Stimulated activated CD8-positive, alpha-beta memory T cell treated with anti-CD3 and anti-CD28 coated beads, Interleukin-15, amount 100 ng/mL, for 1 hour (primary cell): ENCODE results near the gene CSKMT.
"Not testable (repeated sequence)": the region's sequence is repeated elsewhere in the genome, so short reads cannot be mapped to it uniquely, and the experiment has no call there.

Experiments
- DNase-seq: peaks from one replicate; pipeline ENCODE4 v3.0.0-alpha.2; 2020; ENCODE audit warnings: low read depth

The CSKMT gene, protein sequence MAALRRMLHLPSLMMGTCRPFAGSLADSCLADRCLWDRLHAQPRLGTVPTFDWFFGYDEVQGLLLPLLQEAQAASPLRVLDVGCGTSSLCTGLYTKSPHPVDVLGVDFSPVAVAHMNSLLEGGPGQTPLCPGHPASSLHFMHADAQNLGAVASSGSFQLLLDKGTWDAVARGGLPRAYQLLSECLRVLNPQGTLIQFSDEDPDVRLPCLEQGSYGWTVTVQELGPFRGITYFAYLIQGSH

DNA sequence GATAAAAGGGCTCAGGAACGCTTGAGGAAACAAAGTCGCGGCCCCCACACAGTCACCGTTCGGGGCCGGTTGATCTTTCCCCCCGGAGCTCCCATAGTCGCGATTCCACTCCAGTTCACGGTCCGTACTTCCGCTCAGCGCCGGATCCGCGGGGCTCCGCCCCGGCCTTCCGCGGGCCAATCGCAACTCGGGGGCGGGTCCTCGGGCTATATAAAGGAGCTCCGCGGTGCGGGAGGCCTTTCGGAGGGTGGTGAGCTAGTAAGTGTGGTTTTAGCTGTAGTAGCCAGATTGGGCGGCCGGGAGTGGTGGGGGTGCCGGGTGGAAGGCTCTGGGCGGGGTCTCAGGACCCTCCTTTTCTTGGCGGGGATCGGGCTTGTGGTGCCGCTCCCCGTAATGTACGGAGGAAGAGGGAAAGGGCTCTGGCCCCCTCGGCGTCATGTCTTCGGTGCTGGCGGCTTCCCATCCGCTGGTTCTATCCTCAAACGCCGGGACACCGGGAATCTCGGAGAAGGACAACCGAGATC, at the start of gene CSKMT, which contains the start of gene C11orf98:
Gene CSKMT (plus strand): TSS at position 238 of the 524 bp plus-strand sequence. CDS start 568 bp downstream, outside the sequence.
Gene C11orf98 (minus strand): TSS at position 136 of the 524 bp plus-strand sequence. CDS start 41 bp downstream, at position 95.
- peak; percentile 95 for DNase-seq

DNA sequence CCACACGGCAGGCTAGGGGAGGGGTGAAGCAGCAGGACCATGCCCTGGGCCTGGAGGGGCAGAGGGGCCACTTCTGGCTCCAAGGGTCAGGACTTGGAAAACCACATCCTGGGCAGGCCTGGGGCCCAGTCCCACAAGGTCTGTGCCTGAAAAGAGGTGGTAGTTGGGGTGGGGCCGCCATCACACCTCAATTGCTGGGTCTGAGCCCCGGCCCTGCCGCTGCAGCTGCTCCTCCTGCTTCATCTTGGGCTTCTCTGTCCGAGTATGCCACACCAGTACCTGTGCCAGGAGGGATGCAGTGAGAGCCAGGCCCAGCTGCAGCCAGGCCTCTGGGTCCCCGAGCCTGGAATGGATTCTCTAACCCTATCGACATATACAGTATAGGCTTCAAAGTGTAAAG, 49.6 kb upstream of the CSKMT start:
- DNase-seq: no peak

DNA sequence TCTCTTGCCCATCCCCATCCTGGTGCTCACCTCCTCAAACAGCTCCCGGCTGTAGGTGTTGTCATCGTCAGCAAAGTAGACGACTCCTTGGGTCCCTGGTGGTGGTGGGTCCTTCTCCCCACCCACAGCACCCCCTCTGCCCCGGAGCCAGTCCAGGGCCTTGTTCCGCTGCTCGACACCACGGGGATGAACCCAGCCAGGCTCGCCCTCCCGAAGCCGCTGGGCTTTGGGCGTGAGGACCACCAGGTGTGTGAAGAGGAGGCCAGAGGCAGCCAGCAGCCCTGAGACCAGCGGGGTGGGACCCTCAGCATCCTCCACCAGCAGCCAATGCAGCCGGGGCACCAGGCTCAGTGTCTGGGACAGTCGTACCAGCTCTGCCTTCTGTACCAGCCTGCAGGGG, 48.2 kb upstream of the CSKMT start:
- not testable (repeated sequence) for DNase-seq

DNA sequence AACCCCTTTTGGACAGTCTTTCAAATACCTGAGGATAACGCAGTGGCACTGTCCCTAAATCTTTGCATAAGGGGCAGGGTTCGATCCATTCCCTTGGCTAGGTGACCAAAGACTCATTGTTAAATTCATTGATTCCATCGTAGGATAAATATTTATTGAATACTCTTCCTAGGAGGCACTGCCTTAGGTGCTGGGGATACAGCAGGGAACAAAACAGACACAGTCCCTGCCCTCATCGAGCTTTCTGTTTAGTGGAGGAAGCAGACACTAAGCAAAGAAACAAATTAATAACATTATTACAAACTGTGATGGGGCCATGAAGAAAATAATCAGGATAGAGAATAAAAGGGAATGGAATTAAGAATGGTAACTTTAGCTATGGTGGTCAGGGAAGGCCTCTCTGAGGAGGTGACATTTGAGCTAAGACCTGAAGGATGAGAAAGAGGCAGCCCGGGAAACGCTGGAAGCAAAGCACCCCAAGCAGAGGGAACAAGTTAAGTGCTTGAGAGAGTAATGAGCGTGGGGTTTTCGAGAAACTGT, 44.0 kb upstream of the CSKMT start:
- DNase-seq: no peak

DNA sequence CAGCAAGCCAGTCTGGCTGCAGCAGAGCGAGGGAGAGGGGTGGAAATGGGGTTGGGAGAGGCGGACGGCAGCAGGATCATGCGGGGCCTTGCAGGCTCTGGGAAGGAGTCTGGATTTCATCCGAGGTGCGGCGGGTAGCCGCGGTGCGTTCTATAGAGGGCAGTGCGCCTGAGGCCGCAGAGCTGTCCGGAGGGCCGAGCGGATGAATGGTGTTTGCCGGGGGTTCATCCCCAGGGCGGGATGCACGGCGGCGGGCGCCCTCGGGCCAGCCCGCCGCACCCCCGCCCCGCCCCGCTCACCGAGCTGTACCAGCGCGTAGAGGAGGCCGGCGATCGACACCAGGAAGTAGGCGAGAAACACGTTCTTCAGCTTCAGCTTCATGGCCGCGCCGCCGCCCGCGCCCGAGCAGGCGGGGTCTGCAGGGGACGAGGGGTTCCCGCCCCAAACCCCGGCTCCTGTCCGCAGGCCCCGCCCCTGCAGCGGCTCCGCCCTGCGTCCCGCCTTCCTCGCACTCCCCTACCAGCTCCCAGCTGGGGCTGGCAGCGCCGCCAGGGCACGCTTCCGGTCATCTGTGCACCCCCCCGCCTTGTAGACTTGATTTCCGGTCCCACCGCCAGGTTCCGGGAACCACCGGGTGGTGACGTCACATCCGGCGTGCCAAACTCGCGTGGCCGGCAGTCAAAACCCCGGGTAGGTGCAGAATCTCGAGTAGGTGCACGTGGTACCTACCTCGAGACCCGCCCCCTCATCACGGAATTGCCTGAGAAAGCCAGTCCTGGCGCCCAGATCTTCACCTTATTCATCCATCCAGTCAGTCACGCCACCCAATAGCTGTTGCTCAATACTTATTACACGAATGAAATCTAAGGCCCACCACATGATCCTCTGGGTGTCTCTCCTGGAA, 43.3 kb upstream of the CSKMT start, which contains the start of gene B3GAT3:
Gene B3GAT3 (minus strand): TSS at position 420 of the 904 bp plus-strand sequence. CDS start 39 bp downstream, at position 381.
- peak; percentile 91 for DNase-seq

DNA sequence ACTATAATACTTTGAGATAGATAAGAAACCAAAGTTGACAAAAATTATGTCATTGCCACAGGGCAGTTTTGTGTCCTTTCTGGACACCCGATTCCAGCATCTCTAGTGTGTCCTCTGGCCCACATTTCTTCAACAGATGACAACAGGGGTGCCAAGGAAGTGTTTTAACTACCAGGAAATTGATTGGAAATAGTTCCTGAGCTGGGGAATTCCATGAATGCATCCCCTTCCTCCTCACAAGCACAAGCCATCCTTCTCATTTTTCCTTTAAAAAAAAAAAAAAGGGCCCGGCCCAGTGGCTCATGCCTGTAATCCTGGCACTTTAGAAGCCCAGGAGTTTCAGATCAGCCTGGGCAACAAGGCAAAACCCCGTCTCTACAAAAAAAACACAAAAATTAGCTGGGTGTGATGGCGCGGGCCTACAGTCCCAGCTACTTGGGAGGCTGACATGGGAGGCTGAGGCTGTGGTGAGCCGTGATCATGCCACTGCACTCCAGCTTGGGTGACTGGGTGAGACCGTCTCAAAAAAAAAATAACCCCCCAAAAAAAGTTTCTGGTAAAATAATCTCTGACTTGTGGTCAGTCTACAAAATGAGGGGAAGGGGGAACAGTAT, 42.5 kb upstream of the CSKMT start:
- DNase-seq: no peak

DNA sequence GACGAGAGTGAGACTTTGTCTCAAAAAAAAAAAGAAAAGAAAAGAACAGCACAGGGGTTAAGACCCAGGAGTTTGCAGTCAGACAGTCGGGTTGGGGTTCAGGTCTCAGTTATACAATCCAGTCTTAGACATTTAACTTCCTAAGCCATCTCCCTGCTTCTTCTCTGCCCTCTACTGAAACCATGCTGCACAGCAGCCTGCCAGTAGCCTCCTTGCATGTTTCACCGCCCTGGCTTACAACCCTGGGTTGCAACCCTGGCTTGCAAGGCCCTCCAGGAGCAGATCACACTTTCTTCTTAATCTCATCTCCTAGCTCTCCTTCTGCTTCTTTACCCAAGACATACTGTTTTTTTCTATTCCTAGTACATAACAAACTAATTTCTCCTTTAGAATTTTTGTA, 37.4 kb upstream of the CSKMT start:
- no peak for DNase-seq

DNA sequence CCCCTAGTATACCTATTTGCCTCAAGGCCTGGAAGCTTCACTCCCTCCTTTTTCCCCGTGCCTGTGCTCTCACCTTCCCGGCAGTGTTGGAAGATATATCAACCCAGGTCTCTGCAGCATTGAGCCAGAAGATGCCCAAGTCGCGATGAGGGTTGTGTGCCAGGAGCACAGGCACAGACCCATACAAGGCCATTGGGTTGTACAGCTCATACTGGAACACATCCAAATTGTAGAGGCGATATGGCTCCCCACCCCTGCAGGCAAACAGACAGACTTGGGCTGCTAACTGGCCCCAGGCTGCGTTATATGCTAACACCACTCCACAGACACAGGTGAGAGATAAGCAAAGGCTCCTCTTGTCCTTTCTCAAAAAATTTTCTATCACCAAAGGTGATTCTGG, 32.6 kb upstream of the CSKMT start:
- no peak for DNase-seq

DNA sequence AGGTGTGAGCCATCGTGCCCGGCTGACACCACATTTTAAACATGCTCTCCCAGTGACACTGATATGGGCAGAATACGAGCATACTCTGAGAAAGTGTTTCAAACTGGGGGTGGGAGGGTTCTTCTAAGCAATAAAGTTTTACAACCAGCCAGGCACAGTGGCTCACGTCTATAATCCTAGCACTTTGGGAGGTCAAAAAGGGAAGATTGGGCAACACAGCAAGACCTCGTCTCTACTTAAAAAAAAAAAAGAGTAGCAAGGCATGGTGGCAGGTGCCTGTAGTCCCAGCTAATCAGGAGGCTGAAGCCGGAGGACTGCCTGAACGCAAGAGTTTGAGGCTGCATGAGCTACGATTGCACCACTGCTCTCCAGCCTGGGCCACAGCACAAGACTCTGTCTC, 20.9 kb upstream of the CSKMT start:
- DNase-seq: no peak

DNA sequence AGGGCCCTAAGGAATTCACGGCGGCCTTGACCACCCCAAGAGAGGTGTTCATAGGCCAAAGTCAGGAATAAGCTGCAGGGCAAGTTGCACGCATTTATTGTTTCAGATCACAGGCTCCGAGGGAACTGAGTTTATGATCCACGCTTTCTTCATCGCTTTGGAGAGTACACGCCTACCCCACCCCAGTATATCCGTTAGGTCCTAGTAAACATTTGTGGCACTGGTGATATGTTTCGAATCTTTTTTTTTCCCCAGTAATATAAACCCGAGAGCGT, 19.5 kb upstream of the CSKMT start:
- no peak for DNase-seq

DNA sequence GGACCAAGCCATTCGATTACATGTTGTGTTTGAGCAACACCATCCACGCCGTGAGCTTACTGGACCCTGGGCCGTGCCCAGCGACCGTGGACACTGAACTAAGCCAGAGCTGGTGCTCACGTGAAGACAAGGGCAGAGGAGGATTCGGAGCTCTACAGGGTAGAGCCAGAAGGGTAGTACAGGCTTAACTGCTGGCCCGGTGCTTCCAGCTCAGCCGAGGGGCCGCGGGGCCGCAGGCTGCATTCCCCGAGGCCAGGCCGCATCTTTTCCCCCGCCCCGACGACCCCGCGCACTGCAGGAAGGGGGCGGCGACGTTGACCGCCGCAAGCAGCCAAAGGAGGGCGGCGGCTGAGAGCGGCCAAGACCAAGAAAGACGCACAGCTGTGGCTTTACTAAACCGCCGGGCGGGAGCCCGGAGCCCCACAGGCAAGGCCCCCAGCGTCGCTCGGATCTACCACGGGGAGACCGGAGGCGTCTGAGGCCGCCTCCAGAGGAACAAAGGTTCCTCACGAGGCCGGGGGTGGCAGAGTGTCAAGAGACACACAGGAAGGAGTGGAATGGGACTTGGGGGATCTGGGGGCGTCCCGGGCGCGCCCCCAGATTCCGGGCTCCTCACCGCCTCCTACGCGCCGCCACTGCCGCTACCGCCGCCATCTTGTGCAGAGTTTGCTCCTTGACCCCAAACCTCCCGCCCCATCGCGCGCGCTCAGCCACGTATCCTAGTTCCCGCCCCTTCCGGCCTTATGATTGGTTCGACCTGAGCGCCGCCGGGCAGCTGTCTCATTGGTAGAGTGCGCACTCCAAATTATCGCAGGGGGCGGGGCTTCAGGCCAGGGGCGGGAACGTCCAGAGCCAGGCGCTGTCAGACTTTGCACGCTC, 18.9 kb upstream of the CSKMT start, which contains the start of gene GANAB:
Gene GANAB (minus strand): TSS at position 668 of the 879 bp plus-strand sequence. CDS start 14 bp downstream, at position 654.
- peak; percentile 98 for DNase-seq

DNA sequence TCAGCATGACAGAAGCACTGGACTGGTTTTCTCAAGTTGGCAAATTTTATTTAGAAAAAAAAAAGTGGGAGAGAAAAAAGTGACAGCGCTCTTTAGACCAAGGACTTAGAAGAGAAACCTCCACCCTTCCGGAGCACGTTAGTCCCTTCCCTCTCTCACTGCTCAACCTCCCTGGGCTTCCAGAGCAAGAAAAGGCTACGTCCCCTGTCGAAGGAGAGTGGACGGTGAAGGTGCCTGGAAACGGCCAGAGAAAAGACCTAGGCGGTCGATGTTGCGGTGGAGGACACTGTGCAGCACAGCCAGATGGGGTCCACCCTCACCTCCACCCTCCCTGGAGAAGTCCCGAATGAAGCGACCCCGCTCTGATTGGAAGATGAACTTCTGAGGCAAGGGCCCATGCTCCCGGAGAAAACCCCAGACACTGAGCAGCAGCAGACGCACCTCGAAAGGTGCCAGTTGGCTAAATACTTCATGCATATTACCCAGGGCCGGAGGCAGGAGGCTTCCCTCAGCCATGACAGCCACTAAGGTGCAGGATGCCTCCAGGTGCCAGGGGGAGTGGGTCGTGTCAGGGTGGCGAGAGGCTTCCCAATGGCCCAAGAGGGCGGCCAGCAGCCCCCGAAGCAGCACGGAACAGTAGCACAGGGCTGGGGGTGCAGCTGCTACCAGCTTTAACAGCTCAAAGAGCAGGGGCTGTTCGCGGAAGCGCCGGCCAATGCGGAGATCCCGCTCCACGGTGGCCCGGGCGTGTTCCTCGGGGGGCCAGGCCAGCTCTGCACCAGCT, 18.1 kb upstream of the CSKMT start:
- no peak for DNase-seq

DNA sequence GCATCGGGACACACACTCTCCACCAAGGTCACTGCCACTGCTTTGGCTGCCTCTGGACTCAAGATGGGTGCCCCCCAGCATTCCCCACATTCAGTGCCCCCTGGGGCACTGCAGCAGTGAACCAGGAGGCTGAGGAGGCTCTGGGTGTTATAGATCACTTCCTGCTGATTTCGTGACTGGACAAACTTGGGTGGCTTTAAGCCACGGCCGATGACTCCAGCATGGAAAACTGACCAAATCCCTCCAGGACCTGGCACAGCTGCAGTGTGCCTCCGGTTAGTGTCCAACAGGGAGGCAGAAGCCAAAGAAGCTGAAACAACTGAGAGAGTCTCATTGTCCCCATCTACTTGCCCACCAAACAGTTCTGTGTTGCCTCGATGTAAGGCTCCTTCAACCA, 17.5 kb upstream of the CSKMT start:
- no peak for DNase-seq

DNA sequence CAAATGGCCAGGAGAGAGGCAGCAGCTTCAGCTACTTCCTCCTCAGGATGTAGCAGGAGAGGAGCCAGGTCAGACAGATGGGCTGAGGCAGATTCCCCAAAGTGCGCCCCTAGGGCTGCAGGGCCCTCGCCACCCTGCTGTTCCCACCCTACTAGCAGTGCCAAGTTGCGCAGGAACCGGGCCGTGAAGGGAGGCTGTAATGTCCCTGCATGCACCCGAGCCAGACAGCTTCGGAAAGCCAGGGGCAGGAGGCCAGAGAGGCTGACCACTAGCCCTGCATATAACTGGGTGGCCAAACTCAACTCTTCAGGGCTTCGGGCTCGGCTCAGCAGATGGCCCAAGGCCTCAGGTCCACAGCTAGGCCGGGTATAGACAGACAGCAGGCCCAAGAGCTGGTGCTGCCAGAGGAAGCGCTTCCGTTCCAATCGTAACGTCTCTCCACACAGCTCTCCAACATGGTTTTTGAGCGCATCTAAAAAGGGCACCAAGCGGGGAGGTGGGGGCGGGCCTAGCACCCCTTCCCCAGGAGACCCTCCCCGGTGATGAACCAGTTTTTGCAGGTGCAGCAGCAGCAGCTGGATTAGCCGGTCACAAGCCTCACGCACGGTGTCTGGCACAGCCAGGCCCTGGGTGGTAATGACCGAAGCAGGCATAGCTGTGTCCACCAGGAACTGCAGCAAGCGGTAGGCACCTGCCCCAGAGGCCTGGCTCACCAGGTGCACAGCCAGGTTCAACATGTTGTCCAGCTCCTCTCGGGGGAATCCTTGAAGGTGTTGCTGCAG, 16.7 kb upstream of the CSKMT start:
- no peak for DNase-seq

DNA sequence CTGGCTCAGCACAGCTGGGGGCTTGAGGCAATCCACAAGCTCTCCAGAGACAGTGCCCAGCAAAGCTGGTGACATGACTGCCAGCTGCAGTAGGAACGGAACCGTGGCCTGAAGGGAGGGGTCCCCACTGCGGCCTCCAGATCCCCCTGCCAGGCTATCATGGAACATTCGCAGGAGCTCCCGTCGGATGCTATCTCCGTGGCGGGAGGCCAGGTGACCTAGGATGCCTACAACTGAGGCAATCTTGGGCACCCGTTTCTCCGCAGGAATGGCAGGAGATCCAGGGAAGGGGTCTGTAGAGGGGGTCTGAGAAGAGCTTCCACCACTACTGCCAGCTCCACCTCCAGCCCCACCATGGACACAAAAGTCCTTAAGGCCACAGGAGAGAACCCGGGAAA, 16.1 kb upstream of the CSKMT start:
- DNase-seq: no peak

DNA sequence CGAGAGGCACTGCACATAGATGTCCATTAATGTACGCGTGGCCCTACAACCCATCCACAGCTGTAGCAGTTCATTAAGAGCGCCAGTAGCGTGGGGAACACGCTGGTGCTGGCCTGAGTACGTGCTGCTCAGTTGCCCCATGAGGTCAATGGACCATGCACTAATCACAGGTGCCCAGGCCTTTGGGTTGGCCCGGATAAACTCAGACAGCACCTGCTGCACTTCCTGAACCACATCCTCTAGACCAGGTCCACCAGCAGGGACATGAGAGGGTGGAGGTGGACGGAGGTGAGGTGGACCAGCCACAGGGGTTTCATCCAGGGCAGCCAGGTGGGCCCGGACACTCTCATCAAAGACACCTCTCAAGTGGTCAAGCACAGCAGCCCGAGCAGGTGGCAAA, 15.6 kb upstream of the CSKMT start:
- no peak for DNase-seq

DNA sequence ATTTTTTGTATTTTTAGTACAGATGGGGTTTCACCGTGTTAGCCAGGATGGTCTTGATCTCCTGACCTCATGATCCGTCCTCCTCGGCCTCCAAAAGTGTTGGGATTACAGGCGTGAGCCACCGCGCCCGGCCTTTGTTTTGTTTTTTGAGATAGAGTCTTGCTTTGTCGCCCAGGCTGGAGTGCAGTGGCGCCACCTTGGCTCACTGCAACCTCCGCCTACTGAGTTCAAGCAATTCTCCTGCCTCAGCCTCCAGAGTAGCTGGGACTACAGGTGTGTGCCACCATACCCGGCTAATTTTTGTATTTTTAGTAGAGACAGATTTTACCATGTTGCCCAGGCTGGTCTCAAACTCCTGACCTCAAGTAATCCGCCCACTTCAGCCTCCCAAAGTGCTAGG, 14.8 kb upstream of the CSKMT start:
- not testable (repeated sequence) for DNase-seq

DNA sequence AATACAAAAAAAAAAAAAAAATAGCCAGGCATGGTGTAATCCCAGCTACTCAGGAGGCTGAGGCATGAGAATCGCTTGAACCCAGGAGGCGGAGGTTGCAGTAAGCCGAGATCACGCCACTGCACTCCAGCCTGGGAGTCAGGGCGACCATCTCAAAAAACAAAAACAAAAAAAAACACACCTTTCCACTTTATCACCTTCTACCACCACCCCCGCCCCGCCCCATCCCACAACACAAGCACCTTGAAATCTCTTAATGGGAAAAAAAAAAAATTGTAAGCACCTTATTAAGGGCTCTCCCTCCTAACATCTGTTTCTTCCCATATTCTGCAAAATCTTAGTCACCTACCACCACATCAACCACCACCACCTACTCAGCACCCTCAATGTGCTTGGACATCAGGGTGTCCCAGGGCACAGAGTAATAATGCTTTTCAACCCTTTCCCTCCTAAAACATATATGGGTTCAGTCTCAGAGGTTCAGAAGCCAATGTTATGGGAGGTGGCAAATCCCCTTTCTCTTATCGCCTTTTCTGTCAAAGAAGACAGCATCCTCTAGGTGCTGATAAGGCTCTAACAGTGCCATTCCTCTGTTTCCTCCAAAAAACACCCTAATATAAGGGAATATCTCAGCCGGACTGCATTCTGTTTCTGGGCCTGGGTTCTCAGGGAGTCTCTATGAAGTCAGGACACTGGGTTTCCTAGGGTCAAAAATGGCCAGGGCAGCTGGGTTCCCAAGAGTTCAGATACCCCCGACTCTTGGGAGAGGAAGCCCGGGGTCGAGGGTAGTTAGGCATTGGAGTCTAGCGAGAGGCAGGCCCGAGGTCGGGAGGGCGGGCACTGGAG, 12.7 kb upstream of the CSKMT start:
- DNase-seq: no peak

DNA sequence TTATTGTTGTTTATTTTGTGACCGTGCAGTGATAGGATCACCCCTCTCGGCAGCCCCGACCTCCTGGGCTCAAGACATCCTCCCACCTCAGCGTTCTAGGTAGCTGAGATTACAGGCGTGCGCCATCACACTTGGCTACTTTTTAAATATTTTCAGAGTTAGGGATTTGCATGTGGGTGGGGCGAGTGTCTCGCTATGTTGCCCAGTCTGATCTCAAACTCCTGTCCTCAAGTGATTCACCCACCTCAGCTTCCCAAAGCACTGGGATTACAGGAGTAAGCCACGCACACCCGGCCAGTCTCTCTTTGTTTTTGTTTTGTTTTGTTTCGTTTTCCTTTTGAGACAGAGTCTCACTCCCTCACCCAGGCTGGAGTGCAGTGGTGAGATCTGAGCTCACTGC, 10.8 kb upstream of the CSKMT start:
- no peak for DNase-seq
